ENCODE results near the gene TTC6. TPM values are rescaled to one million over a fixed set of nuclear protein-coding genes. Genes with fewer than 3 reads are reported as not detected.

TTC6 gene
- 0.15 to 0.47 TPM (median 0.31 TPM) in 5 replicates for total RNA-seq (2022; extraction: Qiagen RNA extraction)

GRCh38 chr14:37594971-37595808 lies at the start of gene TTC6, which contains the start of gene FOXA1:
Gene TTC6, plus strand, starts transcription at chr14:37595629. Its CDS starts 26,436 bp downstream, at chr14:37622065.
Gene FOXA1, minus strand, starts transcription at chr14:37595249. Its CDS starts 277 bp downstream, at chr14:37594972.

Other genes starting within 250 kb of the TTC6 start
- gene FOXA1, start 380 bp upstream of the TTC6 start, total RNA-seq (2022; extraction: Qiagen RNA extraction) = 5.7 to 9.3 TPM (median 7.6 TPM) in 5 replicates